Measurements from ENCODE around the gene SAMD9L. TPM values are rescaled to one million over a fixed set of nuclear protein-coding genes. Genes with fewer than 3 reads are reported as not detected.

The SAMD9L gene
- total and polyA plus RNA-seq, 12 donors = 1.7 to 27.7 (median 4.9) TPM

- Histone ChIP-seq H3K4me1 (no peaks in the 10 kb centered on the region), H3K9me3 (peaks cover 0 to 42% (median 9%) of the 10 kb centered on the region in 11 donors), H3K27me3 (no peaks in the 10 kb centered on the region), H3K36me3 (no peaks in the 10 kb centered on the region), H3K4me3 (no peak overlapping the region), H3K27ac (no peak overlapping the region)
- no peak for ATAC-seq
- TF ChIP-seq CTCF (IDR thresholded peaks at IDR 0.05) = peak in 1 of 9 donors; percentile 23
- no peak for DNase-seq
- intact Hi-C loops (cut with DNase I) = no loop called here
- WGBS, 2 donors = 35 to 71% methylated on average over 1 of the region's 1 CpG
Measured at GRCh38 chr7:93092757-93093370, 55.3 kb downstream of the SAMD9L start.

Other genes with a start within 250 kb of the SAMD9L start
- gene SAMD9, start 30.4 kb downstream of the SAMD9L start, total RNA-seq = 1 to 10 TPM; 1.7 to 6.2 (median 3.4) TPM
- gene SAMD9, start 30.4 kb downstream of the SAMD9L start, polyA plus RNA-seq = 1 to 10 TPM; 1.1 to 2.0 TPM
- under 1 TPM in 2 of 10 donors, not detected in 8; 0.19 to 0.24 TPM for gene HEPACAM2, start 78.1 kb upstream of the SAMD9L start, total RNA-seq
- not detected for gene HEPACAM2, start 78.1 kb upstream of the SAMD9L start, polyA plus RNA-seq
- gene VPS50, start 84.0 kb upstream of the SAMD9L start, total RNA-seq = 10 to 100 TPM; 16.0 to 25.6 (median 18.9) TPM
- 1 to 10 TPM; 4.8 to 6.5 TPM for gene VPS50, start 84.0 kb upstream of the SAMD9L start, polyA plus RNA-seq